SK-N-SH (cell line): Measurements from ENCODE around the gene PCNX2.

Experiments used
- EP300 ChIP-seq, 2 experiments: IDR thresholded peaks; 2 replicates each; pipeline versions ENCODE4 v1.4.0 to v1.6.1; 2012; ENCODE audit warnings: borderline replicate concordance in 1 of 2, low read depth in 1 of 2, low read length in 1 of 2
- POLR2AphosphoS5 ChIP-seq: IDR thresholded peaks from 2 replicates; pipeline ENCODE4 v1.6.1; 2012; ENCODE audit warnings: low read depth, low read length
- RXRA ChIP-seq: IDR thresholded peaks from 2 replicates; pipeline ENCODE4 v1.4.0; 2012; ENCODE audit warnings: low read depth, mild to moderate bottlenecking, borderline replicate concordance
- TCF12 ChIP-seq: IDR thresholded peaks from 2 replicates; pipeline ENCODE4 v1.4.0; 2012
- TEAD4 ChIP-seq: IDR thresholded peaks from 2 replicates; pipeline ENCODE4 v1.4.0; 2012; ENCODE audit warnings: mild to moderate bottlenecking, borderline replicate concordance; ENCODE audit not compliant: insufficient read depth
- YY1 ChIP-seq: IDR thresholded peaks from 2 replicates; pipeline ENCODE4 v1.4.0; 2012; ENCODE audit warnings: low read depth, mild to moderate bottlenecking
- TF ChIP-seq, protein P1 (sequence below): fragments of 200-600 bp; sonication (generic); IDR thresholded peaks from 2 replicates; pipeline ENCODE4 v1.6.1; 2017; ENCODE audit warnings: antibody characterized with exemption, mild to moderate bottlenecking, moderate library complexity
- TF ChIP-seq, protein P2 (sequence below): IDR thresholded peaks from 2 replicates; pipeline ENCODE4 v1.6.1; 2012; ENCODE audit warnings: mild to moderate bottlenecking, low read depth, low read length, moderate library complexity

- TF ChIP-seq YY1 (no peak), EP300 (IDR thresholded peaks at IDR 0.05; ENCODE audit: borderline replicate concordance in 1 of 2, low read depth in 1 of 2, low read length in 1 of 2) (no peak), TCF12 (no peak), POLR2AphosphoS5 (no peak), TEAD4 (no peak), RXRA (no peak)
- TF ChIP-seq, protein P1, sequence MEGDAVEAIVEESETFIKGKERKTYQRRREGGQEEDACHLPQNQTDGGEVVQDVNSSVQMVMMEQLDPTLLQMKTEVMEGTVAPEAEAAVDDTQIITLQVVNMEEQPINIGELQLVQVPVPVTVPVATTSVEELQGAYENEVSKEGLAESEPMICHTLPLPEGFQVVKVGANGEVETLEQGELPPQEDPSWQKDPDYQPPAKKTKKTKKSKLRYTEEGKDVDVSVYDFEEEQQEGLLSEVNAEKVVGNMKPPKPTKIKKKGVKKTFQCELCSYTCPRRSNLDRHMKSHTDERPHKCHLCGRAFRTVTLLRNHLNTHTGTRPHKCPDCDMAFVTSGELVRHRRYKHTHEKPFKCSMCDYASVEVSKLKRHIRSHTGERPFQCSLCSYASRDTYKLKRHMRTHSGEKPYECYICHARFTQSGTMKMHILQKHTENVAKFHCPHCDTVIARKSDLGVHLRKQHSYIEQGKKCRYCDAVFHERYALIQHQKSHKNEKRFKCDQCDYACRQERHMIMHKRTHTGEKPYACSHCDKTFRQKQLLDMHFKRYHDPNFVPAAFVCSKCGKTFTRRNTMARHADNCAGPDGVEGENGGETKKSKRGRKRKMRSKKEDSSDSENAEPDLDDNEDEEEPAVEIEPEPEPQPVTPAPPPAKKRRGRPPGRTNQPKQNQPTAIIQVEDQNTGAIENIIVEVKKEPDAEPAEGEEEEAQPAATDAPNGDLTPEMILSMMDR, result no peak
- TF ChIP-seq, protein P2, sequence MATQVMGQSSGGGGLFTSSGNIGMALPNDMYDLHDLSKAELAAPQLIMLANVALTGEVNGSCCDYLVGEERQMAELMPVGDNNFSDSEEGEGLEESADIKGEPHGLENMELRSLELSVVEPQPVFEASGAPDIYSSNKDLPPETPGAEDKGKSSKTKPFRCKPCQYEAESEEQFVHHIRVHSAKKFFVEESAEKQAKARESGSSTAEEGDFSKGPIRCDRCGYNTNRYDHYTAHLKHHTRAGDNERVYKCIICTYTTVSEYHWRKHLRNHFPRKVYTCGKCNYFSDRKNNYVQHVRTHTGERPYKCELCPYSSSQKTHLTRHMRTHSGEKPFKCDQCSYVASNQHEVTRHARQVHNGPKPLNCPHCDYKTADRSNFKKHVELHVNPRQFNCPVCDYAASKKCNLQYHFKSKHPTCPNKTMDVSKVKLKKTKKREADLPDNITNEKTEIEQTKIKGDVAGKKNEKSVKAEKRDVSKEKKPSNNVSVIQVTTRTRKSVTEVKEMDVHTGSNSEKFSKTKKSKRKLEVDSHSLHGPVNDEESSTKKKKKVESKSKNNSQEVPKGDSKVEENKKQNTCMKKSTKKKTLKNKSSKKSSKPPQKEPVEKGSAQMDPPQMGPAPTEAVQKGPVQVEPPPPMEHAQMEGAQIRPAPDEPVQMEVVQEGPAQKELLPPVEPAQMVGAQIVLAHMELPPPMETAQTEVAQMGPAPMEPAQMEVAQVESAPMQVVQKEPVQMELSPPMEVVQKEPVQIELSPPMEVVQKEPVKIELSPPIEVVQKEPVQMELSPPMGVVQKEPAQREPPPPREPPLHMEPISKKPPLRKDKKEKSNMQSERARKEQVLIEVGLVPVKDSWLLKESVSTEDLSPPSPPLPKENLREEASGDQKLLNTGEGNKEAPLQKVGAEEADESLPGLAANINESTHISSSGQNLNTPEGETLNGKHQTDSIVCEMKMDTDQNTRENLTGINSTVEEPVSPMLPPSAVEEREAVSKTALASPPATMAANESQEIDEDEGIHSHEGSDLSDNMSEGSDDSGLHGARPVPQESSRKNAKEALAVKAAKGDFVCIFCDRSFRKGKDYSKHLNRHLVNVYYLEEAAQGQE, result no peak
Measured at GRCh38 chr1:232998646-232999045, 296.9 kb downstream of the PCNX2 start.
